C4-2B (cell line): Measurements from ENCODE around the gene TEX52.

Source experiments
- CTCF ChIP-seq: fragments of 450-650 bp; conservative IDR thresholded peaks from 2 replicates; pipeline ENCODE4 v1.5.1; 2017; ENCODE audit warnings: mild to moderate bottlenecking
- ZFX ChIP-seq: fragments of 450-650 bp; IDR thresholded peaks from 2 replicates; pipeline ENCODE4 v1.6.1; 2017

GRCh38 chr12:2806700-2807099 lies 50.1 kb downstream of the TEX52 start:
- TF ChIP-seq CTCF (no peak), ZFX (no peak)
